Measurements from ENCODE around the gene OPALIN. TPM values are rescaled to one million over a fixed set of nuclear protein-coding genes. Genes with fewer than 3 reads are reported as not detected.

OPALIN gene
- total and polyA plus RNA-seq, 2 donors (not counting 1 experiment from before 2014, with no cell fraction given), result not detected

DNA sequence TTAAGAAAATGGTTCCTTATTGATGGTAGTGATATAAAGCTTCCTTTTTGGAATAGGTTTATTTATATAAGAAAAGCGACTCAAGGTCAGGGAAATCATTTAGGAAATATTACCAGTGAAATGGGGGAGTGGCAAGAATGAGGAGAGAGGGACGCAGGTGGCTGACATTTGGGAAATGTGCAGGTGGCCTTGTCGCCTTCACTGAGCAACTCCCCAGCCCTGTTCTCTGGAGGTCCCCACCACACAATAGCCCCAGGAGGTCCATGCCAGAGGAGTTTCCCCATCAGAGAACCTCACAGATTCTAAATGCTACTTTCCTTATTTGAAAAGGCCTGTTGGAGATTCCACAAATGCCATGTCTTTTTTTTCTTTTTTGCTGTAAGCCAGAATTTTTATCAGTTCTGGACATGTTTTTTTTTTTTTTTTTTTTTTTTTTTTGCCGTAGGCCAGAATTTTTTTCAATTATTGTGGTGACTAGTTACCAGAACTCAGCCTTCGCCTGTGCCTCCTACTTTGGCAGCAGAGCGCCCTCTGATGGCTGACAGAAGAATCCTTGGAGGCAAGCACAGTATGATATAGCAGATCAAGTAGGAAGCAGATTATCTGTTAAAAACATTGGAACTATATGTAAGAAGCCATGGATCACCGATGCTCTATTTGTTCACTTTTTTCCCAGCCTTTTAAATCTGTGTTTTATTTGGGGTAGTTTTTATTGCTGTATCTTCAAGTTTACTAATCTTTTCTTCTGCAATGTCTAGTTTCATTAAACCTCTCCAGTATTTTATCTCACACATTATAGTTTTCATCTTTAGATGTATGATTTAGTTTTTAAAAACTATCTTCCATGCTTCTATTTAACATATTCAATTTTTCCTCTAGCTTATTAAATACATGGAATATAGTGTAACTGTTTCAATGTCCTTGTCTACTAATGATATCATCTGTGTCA, 18.6 kb downstream of the OPALIN start:
- H3K9me3 Mint-ChIP-seq (ENCODE audit: insufficient read depth), result no peaks in the 10 kb centered on the region
- no peak overlapping the region for H3K27ac ChIP-seq (ENCODE audit: low read length in 2 of 2)
- no peaks in the 10 kb centered on the region for H4K20me1 ChIP-seq (ENCODE audit: control insufficient read depth, insufficient read depth, low read length, poor library complexity, severe bottlenecking)
- intact Hi-C loops (cut with micrococcal nuclease), result loop anchor here (1.0 kb wide), 2 partner anchors 111 to 323 kb away; no protein-coding TSS in a partner anchor
- H3K27me3 Mint-ChIP-seq, result peaks cover 2% of the 10 kb centered on the region
- no peak overlapping the region for H2AFZ ChIP-seq (ENCODE audit: insufficient read depth, low read depth, low read length, poor library complexity, severe bottlenecking)
- no peaks in the 10 kb centered on the region for H3K27me3 ChIP-seq (replicated peaks in 1 of 4; ENCODE audit: control extremely low read depth in 1 of 4, control insufficient read depth in 3 of 4, insufficient read depth in 4 of 4, low read length in 3 of 4)
- 40% methylated on average over 4 of the region's 7 CpGs for WGBS (ENCODE audit: insufficient coverage)
- ATAC-seq (ENCODE audit: low read depth), result peak; percentile 73
- CTCF ChIA-PET, result interaction anchor here (0.6 to 9.3 kb wide), 14 partner anchors 9 to 341 kb away, joined by 3 to 107 read pairs (median 3); no protein-coding TSS in a partner anchor
- no peak overlapping the region for H3K4me3 Mint-ChIP-seq
- POLR2A ChIA-PET, result interaction anchor here (0.6 to 0.7 kb wide), 2 partner anchors 47 to 111 kb away, joined by 3 to 4 read pairs; no protein-coding TSS in a partner anchor
- H3K27ac Mint-ChIP-seq, result no peak overlapping the region
- H3K9me3 ChIP-seq (ENCODE audit: control extremely low read depth in 1 of 3, control insufficient read depth in 2 of 3, insufficient read depth in 1 of 3, low read length in 2 of 3), result no peaks in the 10 kb centered on the region
- peaks cover 10% of the 10 kb centered on the region for H3K4me1 Mint-ChIP-seq
- no peak for TF ChIP-seq EZH2 (IDR thresholded peaks at IDR 0.05; ENCODE audit: borderline replicate concordance, insufficient read depth, low read depth, low read length, poor library complexity, severe bottlenecking)
- TF ChIP-seq, protein P1, sequence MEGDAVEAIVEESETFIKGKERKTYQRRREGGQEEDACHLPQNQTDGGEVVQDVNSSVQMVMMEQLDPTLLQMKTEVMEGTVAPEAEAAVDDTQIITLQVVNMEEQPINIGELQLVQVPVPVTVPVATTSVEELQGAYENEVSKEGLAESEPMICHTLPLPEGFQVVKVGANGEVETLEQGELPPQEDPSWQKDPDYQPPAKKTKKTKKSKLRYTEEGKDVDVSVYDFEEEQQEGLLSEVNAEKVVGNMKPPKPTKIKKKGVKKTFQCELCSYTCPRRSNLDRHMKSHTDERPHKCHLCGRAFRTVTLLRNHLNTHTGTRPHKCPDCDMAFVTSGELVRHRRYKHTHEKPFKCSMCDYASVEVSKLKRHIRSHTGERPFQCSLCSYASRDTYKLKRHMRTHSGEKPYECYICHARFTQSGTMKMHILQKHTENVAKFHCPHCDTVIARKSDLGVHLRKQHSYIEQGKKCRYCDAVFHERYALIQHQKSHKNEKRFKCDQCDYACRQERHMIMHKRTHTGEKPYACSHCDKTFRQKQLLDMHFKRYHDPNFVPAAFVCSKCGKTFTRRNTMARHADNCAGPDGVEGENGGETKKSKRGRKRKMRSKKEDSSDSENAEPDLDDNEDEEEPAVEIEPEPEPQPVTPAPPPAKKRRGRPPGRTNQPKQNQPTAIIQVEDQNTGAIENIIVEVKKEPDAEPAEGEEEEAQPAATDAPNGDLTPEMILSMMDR (IDR thresholded peaks at IDR 0.05), result peak; percentile 84
- peaks cover 4 to 10% of the 10 kb centered on the region in 2 donors for H3K4me1 ChIP-seq (ENCODE audit: control insufficient read depth in 2 of 2, insufficient read depth in 2 of 2, low read length in 2 of 2)
- H3K79me2 ChIP-seq (ENCODE audit: control insufficient read depth, insufficient read depth, low read length), result no peaks in the 10 kb centered on the region
- H3K36me3 ChIP-seq (replicated peaks in 1 of 2; ENCODE audit: control extremely low read depth in 1 of 2, control insufficient read depth in 1 of 2, extremely low read depth in 1 of 2, insufficient read depth in 2 of 2, low read length in 1 of 2), result no peaks in the 10 kb centered on the region
- DNase-seq, result peak; percentile 70
- H3K4me2 ChIP-seq (replicated peaks; ENCODE audit: low read depth, low read length, poor library complexity, severe bottlenecking), result no peak overlapping the region
- no peak overlapping the region for H3K4me3 ChIP-seq (ENCODE audit: control extremely low read depth in 1 of 5, extremely low read depth in 1 of 5, insufficient read depth in 1 of 5, low read depth in 2 of 5, low read length in 4 of 5)
- no peak overlapping the region for H3K9ac ChIP-seq (ENCODE audit: low read length)
